Measurements from ENCODE around the gene CYP51A1.
"Not testable (repeated sequence)": the region's sequence is repeated elsewhere in the genome, so short reads cannot be mapped to it uniquely, and the experiment has no call there.

Gene CYP51A1

GRCh38 chr7:92134271-92135051 is at the start of gene CYP51A1:
Gene CYP51A1 (minus strand): TSS chr7:92134477. CDS start chr7:92134364, 113 bp downstream.
- Histone ChIP-seq H3K4me1 (ENCODE audit: insufficient read depth, low read length) (no peaks in the 10 kb centered on the region), H3K4me3 (ENCODE audit: low read length) (peak within 1 kb of the TSS; percentile 70), H3K9me3 (ENCODE audit: low read length) (no peaks in the 10 kb centered on the region), H2AFZ (ENCODE audit: low read depth, low read length) (peak within 1 kb of the TSS; percentile 68), H3K36me3 (ENCODE audit: insufficient read depth, low read length) (peaks cover 14% of the 10 kb centered on the region), H3K27me3 (ENCODE audit: insufficient read depth, low read length) (no peaks in the 10 kb centered on the region)

DNA sequence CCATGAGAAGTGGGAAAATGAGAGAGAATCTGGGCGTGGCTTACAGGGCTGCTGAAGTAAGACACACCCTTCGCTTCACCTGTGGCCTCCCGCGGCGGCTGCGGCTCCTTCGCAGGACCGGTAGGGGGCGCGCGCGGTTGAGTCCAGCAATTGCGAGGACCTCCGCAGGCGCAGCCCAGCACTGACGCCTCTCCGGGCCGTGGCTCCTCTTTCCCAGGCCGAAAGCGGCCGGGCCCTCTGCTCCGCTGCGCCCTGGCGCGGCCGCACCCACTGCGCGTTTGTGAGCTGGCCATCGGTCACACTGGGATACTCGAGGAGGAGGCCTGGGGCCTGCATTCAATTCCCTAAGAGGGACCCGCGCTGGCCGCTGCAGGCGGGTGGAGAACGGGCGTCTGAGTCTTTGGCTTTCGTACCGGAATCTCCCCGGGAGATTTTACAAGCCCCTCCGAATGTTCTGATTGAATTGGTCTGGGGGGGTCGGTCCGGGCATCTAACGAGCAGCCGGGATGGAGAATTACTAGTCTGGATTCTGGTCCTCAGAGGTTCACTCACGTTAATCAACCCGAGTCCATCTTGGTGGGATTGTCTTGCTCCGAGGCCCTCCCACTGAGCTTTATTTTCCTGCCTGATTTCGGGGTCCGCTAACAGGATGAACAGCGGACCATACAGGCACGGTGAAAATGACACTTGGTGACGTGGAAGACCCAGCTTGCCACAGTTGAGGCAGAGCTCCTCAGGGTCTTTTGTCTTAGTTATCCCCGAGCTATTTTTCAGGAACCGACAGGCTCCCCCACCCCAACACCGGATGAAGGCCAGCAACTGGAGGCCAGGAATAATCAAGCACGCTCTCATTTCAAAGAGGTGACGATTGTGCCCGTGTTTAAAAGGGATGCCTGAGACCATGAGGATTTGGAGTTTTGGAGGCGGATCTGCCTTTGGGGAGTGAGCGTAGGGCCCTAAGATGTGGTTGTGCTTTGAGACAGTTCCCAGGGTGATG is 44.9 kb upstream of the CYP51A1 start, which contains the start of gene LRRD1:
Gene LRRD1 (minus strand): TSS at position 215 of the 997 bp plus-strand sequence. CDS start 13,940 bp downstream, outside the sequence.
- H2AFZ ChIP-seq (ENCODE audit: low read depth, low read length): no peak within 1 kb of the TSS
- H3K9me3 ChIP-seq (ENCODE audit: low read length): no peaks in the 10 kb centered on the region
- peak within 1 kb of the TSS; percentile 18 for H3K4me3 ChIP-seq (ENCODE audit: low read length)
- no peaks in the 10 kb centered on the region for H3K27me3 ChIP-seq (ENCODE audit: insufficient read depth, low read length)
- no peaks in the 10 kb centered on the region for H3K36me3 ChIP-seq (ENCODE audit: insufficient read depth, low read length)
- H3K4me1 ChIP-seq (ENCODE audit: insufficient read depth, low read length): no peaks in the 10 kb centered on the region

DNA sequence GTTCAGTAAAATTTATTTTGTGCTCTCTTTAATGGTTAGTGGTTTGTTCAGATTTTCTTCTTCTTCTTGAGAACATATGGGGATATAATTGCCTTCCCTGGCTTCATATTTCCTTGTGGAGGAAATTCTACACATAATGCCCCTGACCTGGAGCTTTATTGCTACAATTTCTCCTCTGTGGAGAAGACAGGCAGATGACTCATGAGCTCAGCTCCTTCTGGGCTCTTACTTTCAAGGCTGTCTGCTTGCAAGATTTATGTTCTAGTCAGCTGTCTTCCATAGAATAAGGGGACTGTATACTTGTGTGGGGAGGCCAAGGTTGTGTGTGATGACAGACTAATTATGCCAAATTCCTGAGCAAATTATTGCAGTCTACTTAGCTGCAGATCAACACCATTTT is 43.1 kb upstream of the CYP51A1 start:
- no peaks in the 10 kb centered on the region for H3K4me1 ChIP-seq (ENCODE audit: insufficient read depth, low read length)
- H3K36me3 ChIP-seq (ENCODE audit: insufficient read depth, low read length): no peaks in the 10 kb centered on the region
- H3K27me3 ChIP-seq (ENCODE audit: insufficient read depth, low read length): no peaks in the 10 kb centered on the region
- H3K4me3 ChIP-seq (ENCODE audit: low read length): no peak overlapping the region
- H2AFZ ChIP-seq (ENCODE audit: low read depth, low read length): no peak overlapping the region
- H3K9me3 ChIP-seq (ENCODE audit: low read length): no peaks in the 10 kb centered on the region

DNA sequence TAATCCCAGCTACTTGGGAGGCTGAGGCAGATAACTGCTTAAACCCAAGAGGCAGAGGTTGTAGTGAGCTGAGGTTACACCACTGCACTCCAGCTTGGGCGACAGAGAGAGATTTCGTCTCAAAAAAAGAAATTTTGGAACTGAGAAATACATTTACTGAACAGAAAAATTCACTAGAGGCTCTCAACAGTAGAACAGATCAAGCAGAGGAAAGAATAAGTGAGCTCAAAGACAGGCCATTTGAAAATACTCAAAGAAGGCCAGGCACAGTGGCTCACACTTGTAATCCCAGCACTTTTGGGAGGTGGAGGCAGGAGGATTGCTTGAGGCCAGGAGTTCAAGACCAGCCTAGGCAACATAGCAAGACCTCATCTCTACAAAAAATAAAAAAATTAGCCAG is 35.3 kb upstream of the CYP51A1 start:
- not testable (repeated sequence) for H3K4me3 ChIP-seq (ENCODE audit: low read length); H3K36me3 ChIP-seq (ENCODE audit: insufficient read depth, low read length); H3K4me1 ChIP-seq (ENCODE audit: insufficient read depth, low read length); H3K9me3 ChIP-seq (ENCODE audit: low read length); H2AFZ ChIP-seq (ENCODE audit: low read depth, low read length); H3K27me3 ChIP-seq (ENCODE audit: insufficient read depth, low read length)

DNA sequence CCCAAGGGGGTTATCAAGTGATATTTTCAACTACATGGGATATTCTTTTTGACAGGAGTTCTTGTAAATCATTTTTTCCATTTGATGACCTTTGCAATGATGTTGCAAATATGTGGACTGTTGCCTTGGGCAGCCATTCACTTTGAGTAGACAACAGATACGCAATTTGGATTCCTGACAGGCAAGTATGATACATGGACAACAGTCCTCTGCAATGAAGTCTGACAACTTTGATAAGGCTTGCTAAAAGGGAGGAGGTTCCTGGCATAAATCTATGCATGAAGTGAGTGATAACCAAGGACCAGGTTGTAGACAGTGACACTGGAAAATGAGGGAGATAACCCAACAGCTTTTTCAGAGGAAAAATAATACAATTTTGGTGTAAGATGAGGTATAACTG is 27.0 kb upstream of the CYP51A1 start:
- H2AFZ ChIP-seq (ENCODE audit: low read depth, low read length): no peak overlapping the region
- H3K36me3 ChIP-seq (ENCODE audit: insufficient read depth, low read length): no peaks in the 10 kb centered on the region
- no peaks in the 10 kb centered on the region for H3K9me3 ChIP-seq (ENCODE audit: low read length)
- H3K4me1 ChIP-seq (ENCODE audit: insufficient read depth, low read length): no peaks in the 10 kb centered on the region
- H3K27me3 ChIP-seq (ENCODE audit: insufficient read depth, low read length): no peaks in the 10 kb centered on the region
- H3K4me3 ChIP-seq (ENCODE audit: low read length): no peak overlapping the region

DNA sequence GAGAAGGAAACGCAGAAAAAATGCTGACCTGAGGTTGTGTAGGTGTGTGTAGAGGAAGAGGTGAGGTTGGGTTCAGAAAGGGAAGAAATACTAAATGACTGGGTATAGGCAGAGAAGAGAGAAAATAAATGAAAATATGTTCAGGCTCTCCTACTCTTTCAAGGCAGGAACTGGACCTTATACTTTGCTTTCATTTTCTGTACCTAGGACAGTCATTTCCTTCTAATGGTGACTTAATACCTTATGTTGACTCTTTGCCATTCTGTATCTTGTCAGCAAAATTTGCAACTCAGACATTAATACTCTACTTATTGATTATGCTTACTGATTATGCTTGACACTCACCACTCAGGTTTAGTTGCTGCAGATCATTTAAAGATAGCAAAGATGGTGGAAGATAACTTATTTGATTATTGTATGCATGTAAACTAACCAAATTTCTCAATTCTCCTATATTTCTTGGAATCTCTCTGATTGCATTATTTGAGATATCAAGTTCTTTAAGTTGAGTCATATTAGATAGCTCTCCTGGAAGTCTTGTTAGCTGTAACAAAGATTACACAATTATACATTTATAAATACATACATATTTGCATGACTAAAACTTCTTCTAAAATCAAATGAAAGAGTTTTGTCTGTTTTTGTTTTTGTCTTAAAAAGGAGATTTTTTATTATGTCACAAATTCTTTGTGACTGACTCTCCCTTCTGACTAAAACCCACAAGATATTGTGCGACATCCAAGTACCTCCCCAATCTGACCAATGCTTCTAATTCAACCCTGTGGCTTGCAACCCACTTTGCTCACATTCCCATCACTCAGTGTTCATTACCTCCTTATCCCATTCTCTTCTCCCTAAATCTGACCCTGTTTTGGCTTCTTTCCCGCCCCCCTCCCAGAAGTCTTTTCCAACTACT is 24.6 kb upstream of the CYP51A1 start:
- Histone ChIP-seq H2AFZ (ENCODE audit: low read depth, low read length) (no peak overlapping the region), H3K9me3 (ENCODE audit: low read length) (no peaks in the 10 kb centered on the region), H3K4me1 (ENCODE audit: insufficient read depth, low read length) (no peaks in the 10 kb centered on the region), H3K27me3 (ENCODE audit: insufficient read depth, low read length) (no peaks in the 10 kb centered on the region), H3K36me3 (ENCODE audit: insufficient read depth, low read length) (no peaks in the 10 kb centered on the region), H3K4me3 (ENCODE audit: low read length) (no peak overlapping the region)

- Histone ChIP-seq H3K4me3 (ENCODE audit: low read length) (no peak overlapping the region), H3K27me3 (ENCODE audit: insufficient read depth, low read length) (no peaks in the 10 kb centered on the region), H3K9me3 (ENCODE audit: low read length) (no peaks in the 10 kb centered on the region), H3K4me1 (ENCODE audit: insufficient read depth, low read length) (no peaks in the 10 kb centered on the region), H2AFZ (ENCODE audit: low read depth, low read length) (no peak overlapping the region), H3K36me3 (ENCODE audit: insufficient read depth, low read length) (no peaks in the 10 kb centered on the region)
Observed at GRCh38 chr7:92156990-92157389, 22.7 kb upstream of the CYP51A1 start.

DNA sequence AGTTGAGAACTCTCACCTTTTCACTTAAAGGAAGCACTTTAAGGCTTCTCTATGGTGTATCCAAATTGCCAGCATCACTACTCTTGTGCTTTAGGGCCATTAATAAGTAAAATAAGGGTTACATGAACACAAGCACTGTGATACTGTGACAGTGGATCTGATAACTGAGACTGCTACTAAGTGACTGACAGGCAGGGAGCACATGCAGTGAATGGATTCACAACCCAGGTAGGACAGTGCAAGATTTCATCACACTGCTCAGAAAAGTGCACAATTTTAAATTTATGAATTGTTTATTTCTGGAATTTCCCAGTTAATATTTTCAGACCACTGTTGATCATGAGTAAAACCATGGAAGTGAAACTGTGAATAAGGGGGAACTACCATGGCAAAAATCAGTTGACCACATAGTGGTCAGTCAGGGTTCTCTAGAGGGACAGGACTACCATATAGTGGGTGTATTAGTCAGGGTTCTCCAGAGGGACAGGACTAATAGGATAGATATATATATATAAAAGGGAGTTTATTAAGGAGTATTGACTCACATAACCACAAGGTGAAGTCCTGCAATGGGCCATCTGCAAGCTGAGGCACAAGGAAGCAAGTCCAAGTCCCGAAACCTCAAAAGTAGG is 20.9 kb upstream of the CYP51A1 start:
- H3K4me1 ChIP-seq (ENCODE audit: insufficient read depth, low read length): no peaks in the 10 kb centered on the region
- no peaks in the 10 kb centered on the region for H3K36me3 ChIP-seq (ENCODE audit: insufficient read depth, low read length)
- H2AFZ ChIP-seq (ENCODE audit: low read depth, low read length): no peak overlapping the region
- no peaks in the 10 kb centered on the region for H3K27me3 ChIP-seq (ENCODE audit: insufficient read depth, low read length)
- no peak overlapping the region for H3K4me3 ChIP-seq (ENCODE audit: low read length)
- H3K9me3 ChIP-seq (ENCODE audit: low read length): no peaks in the 10 kb centered on the region

DNA sequence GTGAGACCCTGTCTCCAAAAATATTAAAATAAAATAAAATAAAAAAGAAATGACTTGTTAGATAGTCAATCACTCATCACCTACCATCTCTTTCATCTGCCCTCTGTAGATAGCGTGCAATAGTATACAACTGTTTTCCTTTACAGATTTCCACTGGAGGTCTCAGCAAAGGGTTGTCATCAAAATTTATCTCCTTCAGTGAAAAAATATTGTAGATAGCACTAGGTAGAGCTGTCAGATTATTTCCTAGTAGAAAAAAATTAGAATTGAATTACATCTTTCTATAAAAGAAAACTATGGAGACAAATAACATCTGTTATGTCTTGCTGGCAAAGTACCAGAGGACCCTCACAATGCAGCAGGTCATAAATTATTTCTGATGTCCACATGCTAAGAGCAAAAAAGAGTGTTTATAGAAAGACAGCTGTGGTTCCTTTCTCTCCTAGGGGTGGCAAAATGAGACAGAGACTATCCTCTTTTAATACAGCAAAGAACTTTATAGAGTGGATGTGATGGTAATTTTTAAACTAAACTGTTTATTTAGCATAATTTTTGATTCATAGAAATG is 16.3 kb upstream of the CYP51A1 start:
- no peaks in the 10 kb centered on the region for H3K9me3 ChIP-seq (ENCODE audit: low read length)
- no peak overlapping the region for H3K4me3 ChIP-seq (ENCODE audit: low read length)
- H3K4me1 ChIP-seq (ENCODE audit: insufficient read depth, low read length): no peaks in the 10 kb centered on the region
- no peaks in the 10 kb centered on the region for H3K27me3 ChIP-seq (ENCODE audit: insufficient read depth, low read length)
- no peak overlapping the region for H2AFZ ChIP-seq (ENCODE audit: low read depth, low read length)
- H3K36me3 ChIP-seq (ENCODE audit: insufficient read depth, low read length): no peaks in the 10 kb centered on the region

- Histone ChIP-seq H2AFZ (ENCODE audit: low read depth, low read length) (no peak overlapping the region), H3K4me1 (ENCODE audit: insufficient read depth, low read length) (no peaks in the 10 kb centered on the region), H3K27me3 (ENCODE audit: insufficient read depth, low read length) (no peaks in the 10 kb centered on the region), H3K36me3 (ENCODE audit: insufficient read depth, low read length) (no peaks in the 10 kb centered on the region), H3K4me3 (ENCODE audit: low read length) (no peak overlapping the region), H3K9me3 (ENCODE audit: low read length) (no peaks in the 10 kb centered on the region)
Observed at GRCh38 chr7:92149736-92150239, 15.5 kb upstream of the CYP51A1 start.

DNA sequence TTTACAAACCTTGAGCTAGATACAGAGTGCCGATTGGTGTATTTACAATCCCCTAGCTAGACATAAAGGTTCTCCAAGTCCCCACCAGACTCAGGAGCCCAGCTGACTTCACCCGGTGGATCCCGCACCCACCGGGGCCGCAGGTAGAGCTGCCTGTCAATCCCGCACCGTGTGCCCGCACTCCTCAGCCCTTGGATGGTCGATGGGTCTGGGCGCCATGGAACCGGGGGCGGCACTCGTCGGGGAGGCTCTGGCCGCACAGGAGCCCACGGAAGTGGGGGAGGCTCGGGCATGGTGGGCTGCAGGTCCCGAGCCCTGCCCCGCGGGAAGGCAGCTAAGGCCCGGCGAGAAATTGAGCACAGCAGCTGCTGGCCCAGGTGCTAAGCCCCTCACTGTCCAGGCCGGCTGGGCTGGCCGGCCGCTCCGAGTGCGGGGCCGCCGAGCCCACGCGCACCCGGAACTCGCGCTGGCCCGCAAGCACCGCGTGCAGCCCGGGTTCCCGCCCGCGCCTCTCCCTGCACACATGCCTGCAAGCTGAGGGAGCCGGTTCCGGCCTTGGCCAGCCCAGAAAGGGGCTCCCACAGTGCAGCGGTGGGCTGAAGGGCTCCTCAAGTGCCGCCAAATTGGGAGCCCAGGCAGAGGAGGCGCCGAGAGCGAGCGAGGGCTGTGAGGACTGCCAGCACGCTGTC is 9.1 kb upstream of the CYP51A1 start:
- H3K4me3 ChIP-seq (ENCODE audit: low read length); H3K9me3 ChIP-seq (ENCODE audit: low read length); H2AFZ ChIP-seq (ENCODE audit: low read depth, low read length); H3K27me3 ChIP-seq (ENCODE audit: insufficient read depth, low read length); H3K36me3 ChIP-seq (ENCODE audit: insufficient read depth, low read length); H3K4me1 ChIP-seq (ENCODE audit: insufficient read depth, low read length): not testable (repeated sequence)
